Measurements from ENCODE around the gene CDKAL1.
A peak's percentile ranks its signal among the peaks of the same experiment; 100 is the strongest.

CDKAL1 gene

DNA sequence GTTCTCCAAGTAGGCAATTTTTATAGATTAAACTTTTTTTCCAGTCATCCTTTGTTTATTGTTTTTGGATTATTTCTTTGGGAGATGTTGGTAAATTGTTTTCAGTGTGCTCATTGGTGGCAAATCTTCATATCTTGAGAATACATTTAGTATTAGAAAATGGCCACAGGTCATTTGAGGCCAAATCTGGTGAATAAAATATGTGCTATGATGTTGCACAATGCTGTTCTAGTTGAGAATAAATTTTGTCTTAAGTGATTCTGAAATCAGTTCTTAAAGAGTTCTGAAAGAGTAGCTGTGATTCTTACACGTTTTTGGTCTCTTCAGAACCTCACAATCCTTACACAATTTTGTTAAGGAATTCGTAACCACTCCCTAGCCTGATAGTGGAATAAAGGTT is 20.1 kb downstream of the CDKAL1 start:
- Histone ChIP-seq H2AFZ (no peak overlapping the region), H3K36me3 (ENCODE audit: control insufficient read depth, insufficient read depth, low read length) (no peaks in the 10 kb centered on the region), H3K4me2 (ENCODE audit: low read length) (no peak overlapping the region), H3K27me3 (ENCODE audit: control insufficient read depth, insufficient read depth, low read length) (no peaks in the 10 kb centered on the region), H3K4me3 (ENCODE audit: low read depth, low read length) (no peak overlapping the region), H3K27ac (no peak overlapping the region), H3K79me2 (no peaks in the 10 kb centered on the region), H3K9me3 (ENCODE audit: control insufficient read depth, low read length) (no peaks in the 10 kb centered on the region), H3K9ac (no peak overlapping the region), H3K4me1 (no peaks in the 10 kb centered on the region)
- no peak for TF ChIP-seq CTCF (IDR thresholded peaks at IDR 0.05)

DNA sequence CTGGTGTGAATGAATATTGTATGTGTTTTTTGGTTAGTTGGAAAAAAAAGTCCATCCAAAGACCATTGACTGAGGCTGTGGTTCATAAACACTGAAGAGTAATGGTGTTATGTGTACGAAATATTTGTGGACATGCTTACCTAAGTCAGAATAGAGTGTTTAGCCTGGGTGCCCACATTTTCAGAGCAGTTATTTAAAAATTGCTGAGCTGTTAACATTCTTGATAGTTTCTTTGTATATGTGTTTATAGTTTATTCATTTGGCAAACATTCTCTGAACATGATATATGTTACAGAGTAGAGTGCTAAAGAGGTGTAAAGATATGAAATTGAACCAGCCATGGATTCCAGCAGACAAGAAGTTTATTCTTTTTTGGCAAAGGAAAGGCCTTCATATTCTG is 20.6 kb downstream of the CDKAL1 start:
- Histone ChIP-seq H3K9ac (no peak overlapping the region), H3K27me3 (ENCODE audit: control insufficient read depth, insufficient read depth, low read length) (no peaks in the 10 kb centered on the region), H3K9me3 (ENCODE audit: control insufficient read depth, low read length) (no peaks in the 10 kb centered on the region), H3K79me2 (no peaks in the 10 kb centered on the region), H3K4me1 (no peaks in the 10 kb centered on the region), H3K4me3 (ENCODE audit: low read depth, low read length) (no peak overlapping the region), H2AFZ (no peak overlapping the region), H3K27ac (no peak overlapping the region), H3K36me3 (ENCODE audit: control insufficient read depth, insufficient read depth, low read length) (no peaks in the 10 kb centered on the region), H3K4me2 (ENCODE audit: low read length) (no peak overlapping the region)
- TF ChIP-seq CTCF (IDR thresholded peaks at IDR 0.05), result no peak

- no peaks in the 10 kb centered on the region for H3K27me3 ChIP-seq (ENCODE audit: control insufficient read depth, insufficient read depth, low read length)
- no peak overlapping the region for H2AFZ ChIP-seq
- H3K36me3 ChIP-seq (ENCODE audit: control insufficient read depth, insufficient read depth, low read length), result no peaks in the 10 kb centered on the region
- H3K79me2 ChIP-seq, result no peaks in the 10 kb centered on the region
- no peak for TF ChIP-seq CTCF (IDR thresholded peaks at IDR 0.05)
- no peak overlapping the region for H3K4me2 ChIP-seq (ENCODE audit: low read length)
- H3K9ac ChIP-seq, result no peak overlapping the region
- no peaks in the 10 kb centered on the region for H3K9me3 ChIP-seq (ENCODE audit: control insufficient read depth, low read length)
- no peaks in the 10 kb centered on the region for H3K4me1 ChIP-seq
- H3K4me3 ChIP-seq (ENCODE audit: low read depth, low read length), result no peak overlapping the region
- H3K27ac ChIP-seq, result no peak overlapping the region
These were observed 25.8 kb downstream of the CDKAL1 start for GRCh38 chr6:20559924-20560551.

- Histone ChIP-seq H3K4me3 (ENCODE audit: low read depth, low read length) (no peak overlapping the region), H3K9me3 (ENCODE audit: control insufficient read depth, low read length) (no peaks in the 10 kb centered on the region), H3K4me1 (no peaks in the 10 kb centered on the region), H2AFZ (no peak overlapping the region), H3K27me3 (ENCODE audit: control insufficient read depth, insufficient read depth, low read length) (no peaks in the 10 kb centered on the region), H3K79me2 (no peaks in the 10 kb centered on the region), H3K4me2 (ENCODE audit: low read length) (no peak overlapping the region), H3K9ac (no peak overlapping the region), H3K36me3 (ENCODE audit: control insufficient read depth, insufficient read depth, low read length) (no peaks in the 10 kb centered on the region), H3K27ac (no peak overlapping the region)
- TF ChIP-seq CTCF (IDR thresholded peaks at IDR 0.05), result no peak
These were observed 29.1 kb downstream of the CDKAL1 start for GRCh38 chr6:20563377-20563776.

DNA sequence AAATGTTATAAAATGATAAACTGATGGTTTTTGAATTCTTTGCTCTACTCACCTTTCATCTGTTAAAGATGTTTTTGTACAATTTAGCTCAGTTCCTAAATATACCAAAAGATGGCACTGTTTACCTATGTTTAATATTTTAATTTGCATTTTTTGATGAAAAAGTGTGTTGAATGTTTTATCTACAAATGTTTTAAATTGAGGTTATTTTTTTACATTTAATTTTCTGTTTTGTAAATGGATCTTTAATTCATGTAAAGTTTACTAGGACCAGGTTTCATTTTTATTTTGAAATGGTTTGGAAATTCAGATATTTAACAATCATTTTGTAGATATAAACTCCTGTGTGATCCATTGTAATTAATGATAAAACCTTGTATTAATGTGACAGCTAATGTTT is 30.0 kb downstream of the CDKAL1 start:
- Histone ChIP-seq H3K9ac (no peak overlapping the region), H3K9me3 (ENCODE audit: control insufficient read depth, low read length) (no peaks in the 10 kb centered on the region), H3K4me2 (ENCODE audit: low read length) (no peak overlapping the region), H3K4me3 (ENCODE audit: low read depth, low read length) (no peak overlapping the region), H2AFZ (no peak overlapping the region), H3K27me3 (ENCODE audit: control insufficient read depth, insufficient read depth, low read length) (no peaks in the 10 kb centered on the region), H3K36me3 (ENCODE audit: control insufficient read depth, insufficient read depth, low read length) (no peaks in the 10 kb centered on the region), H3K79me2 (no peaks in the 10 kb centered on the region), H3K4me1 (no peaks in the 10 kb centered on the region), H3K27ac (no peak overlapping the region)
- TF ChIP-seq CTCF (IDR thresholded peaks at IDR 0.05), result peak; percentile 60

Measured in parathyroid adenoma (tissue), 2 donors.